Calu3 (cell line): ENCODE data around the gene EEF2KMT. TPM values are rescaled to one million over a fixed set of nuclear protein-coding genes. Genes with fewer than 3 reads are reported as not detected.
A peak's percentile ranks its signal among the peaks of the same experiment; 100 is the strongest.
"Not testable (repeated sequence)": the region's sequence is repeated elsewhere in the genome, so short reads cannot be mapped to it uniquely, and the experiment has no call there.

Source experiments
- Bru-seq: library from RNA; stranded (reverse); fragments of 400-500 nt; gene quantifications from one replicate; lab custom pipeline; 2021; lab: Mats Ljungman, UMichigan
- BruChase-seq, 2 experiments: library from RNA; stranded (reverse); fragments of 400-500 nt; gene quantifications; one replicate each; lab custom pipeline; 2021; lab: Mats Ljungman, UMichigan
- BruUV-seq: library from RNA; stranded (reverse); fragments of 400-500 nt; replicated peaks from 2 replicates; lab custom pipeline; 2021; lab: Mats Ljungman, UMichigan
- CTCF ChIA-PET: fragments of 300-600 bp; sonication (Branson Sonifier 250); formaldehyde crosslinking; loops from one replicate; lab custom pipeline; 2022; ENCODE audit warnings: antibody characterized with exemption; lab: Charles Lee
- DNase-seq: peaks from one replicate; pipeline ENCODE4 v3.0.0; 2022
- H3K27ac Mint-ChIP-seq: one replicate; pipeline ENCODE4 v1.8.0; 2022; ENCODE audit warnings: mixed read lengths; ENCODE audit not compliant: unreplicated experiment
- H3K27me3 Mint-ChIP-seq: one replicate; pipeline ENCODE4 v1.8.0; 2022; ENCODE audit warnings: mixed read lengths; ENCODE audit not compliant: unreplicated experiment
- H3K36me3 Mint-ChIP-seq: one replicate; pipeline ENCODE4 v1.8.0; 2022; ENCODE audit warnings: mild to moderate bottlenecking, moderate library complexity, mixed read lengths; ENCODE audit not compliant: insufficient read depth, unreplicated experiment
- H3K4me1 Mint-ChIP-seq: one replicate; pipeline ENCODE4 v1.8.0; 2022; ENCODE audit warnings: mild to moderate bottlenecking, low read depth, mixed read lengths; ENCODE audit not compliant: unreplicated experiment
- H3K4me3 Mint-ChIP-seq: one replicate; pipeline ENCODE4 v1.8.0; 2022; ENCODE audit warnings: mild to moderate bottlenecking, low read depth, moderate library complexity, mixed read lengths; ENCODE audit not compliant: unreplicated experiment
- H3K9me3 Mint-ChIP-seq: one replicate; pipeline ENCODE4 v1.8.0; 2022; ENCODE audit warnings: low read depth, mixed read lengths; ENCODE audit not compliant: unreplicated experiment
- CTCF ChIP-seq: fragments of 200-600 bp; IDR thresholded peaks from one replicate; pipeline ENCODE4 v1.8.0; 2022; ENCODE audit warnings: antibody characterized with exemption; ENCODE audit not compliant: unreplicated experiment
- intact Hi-C: fragments of 100-400 bp; cut with micrococcal nuclease; formaldehyde crosslinking; loops from one replicate; pipeline ENCODE4 v1.10.0; 2022; ENCODE audit not compliant: unreplicated experiment
- long read RNA-seq: library from polyadenylated mRNA; stranded (forward); transcript quantifications from one replicate; pipeline ENCODE4 v2.0.0, GENCODE V29; 2022
- total RNA-seq: library from RNA; stranded (reverse); gene quantifications from 2 replicates; pipeline ENCODE4 v1.2.3, GENCODE V29; 2022

Gene EEF2KMT
- total RNA-seq (25.6 and 26.1 TPM in 2 replicates), Bru-seq, nascent RNA (percentile 55 among the genes with signal in this experiment), BruChase-seq, experiment 1, labeled RNA remaining after a 6-hour chase (percentile 54 among the genes with signal in this experiment), BruChase-seq, experiment 2, labeled RNA remaining after a 2-hour chase (percentile 54 among the genes with signal in this experiment)
- long read RNA-seq, transcript EEF2KMT-201 (8 exons, 2,390 nt) = major isoform, 35 of 103 reads
- long read RNA-seq, transcript EEF2KMT-202 (7 exons, 2,268 nt) = minor isoform, 18 of 103 reads
- long read RNA-seq, partial matches to known transcripts = 22 of 103 reads
- long read RNA-seq, other reads (novel, unspliced or antisense) = 27 of 103 reads

DNA sequence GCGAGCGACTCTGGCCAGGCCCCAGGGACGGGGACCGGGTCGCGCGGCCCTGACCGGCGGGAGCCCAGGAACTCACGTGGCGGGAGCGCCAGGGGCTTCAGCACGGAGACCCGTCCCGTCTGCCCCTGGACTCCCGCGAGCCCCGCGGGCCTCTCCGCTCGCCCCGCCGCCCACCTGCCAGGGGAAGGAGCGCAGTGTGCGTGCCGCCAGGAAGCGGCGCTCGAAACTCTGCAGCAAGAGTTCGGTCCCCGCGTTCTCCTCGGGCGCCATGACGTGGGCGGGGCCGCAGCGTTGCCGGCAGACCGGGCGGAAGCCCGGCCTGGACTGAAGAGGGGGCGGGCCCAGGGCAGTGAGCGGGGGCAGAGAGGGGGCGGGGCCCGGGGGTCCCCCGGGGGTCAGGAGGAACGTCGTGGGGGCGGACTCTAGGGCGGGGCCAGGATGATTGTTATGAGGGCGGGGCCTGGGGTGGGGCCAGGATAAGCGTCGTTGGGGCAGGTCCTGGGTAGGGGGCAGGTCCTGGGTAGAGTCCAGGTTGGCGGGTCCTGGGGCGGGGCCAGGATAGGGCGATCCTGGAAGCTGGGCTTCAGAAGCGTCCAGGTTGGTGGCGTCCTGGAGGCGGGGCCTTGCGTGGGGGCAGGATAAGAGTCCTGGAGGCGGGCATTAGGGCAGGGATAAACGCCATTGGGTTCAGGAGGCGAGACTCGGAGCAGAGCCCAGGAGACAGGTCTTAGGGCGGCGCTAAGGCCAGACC is at the start of gene EEF2KMT:
Gene EEF2KMT (minus strand): TSS at position 326 of the 751 bp plus-strand sequence. CDS start 56 bp downstream, at position 270.
- peak within 1 kb of the TSS; percentile 86 for H3K27ac Mint-ChIP-seq
- not testable (repeated sequence) for BruUV-seq, H3K9me3 Mint-ChIP-seq
- intact Hi-C loops = loop anchor here (10.0 kb wide), 1 partner anchor 143 kb away; the partner anchor contains the start of gene SEC14L5
- peak; percentile 99 for DNase-seq
- peaks cover 24% of the 10 kb centered on the region for H3K27me3 Mint-ChIP-seq
- peaks cover 33% of the 10 kb centered on the region for H3K36me3 Mint-ChIP-seq
- CTCF ChIA-PET = interaction anchor here (0.6 to 1.4 kb wide), 8 partner anchors 13 to 1546 kb away, joined by 3 to 5 read pairs (median 3); partner anchors contain the start of genes ANKS3, DNAAF8 and MGRN1
- H3K4me3 Mint-ChIP-seq = peak within 1 kb of the TSS; percentile 83
- peaks cover 12% of the 10 kb centered on the region for H3K4me1 Mint-ChIP-seq

DNA sequence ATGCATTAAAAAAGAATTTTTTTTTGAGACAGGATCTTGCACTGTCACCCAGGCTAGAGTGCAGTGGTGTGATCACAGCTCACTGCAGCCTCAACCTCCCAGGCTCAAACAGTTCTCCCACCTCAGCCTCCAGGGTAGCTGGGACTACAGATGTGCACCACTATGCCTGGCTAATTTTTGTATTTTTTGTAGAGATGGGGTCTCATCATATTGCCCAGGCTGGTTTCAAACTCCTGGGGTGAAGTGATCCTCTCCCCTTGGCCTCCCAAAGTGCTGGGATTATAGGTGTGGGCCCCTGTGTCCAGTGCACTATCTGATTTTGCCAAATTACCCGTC is 47.0 kb upstream of the EEF2KMT start:
- H3K27ac Mint-ChIP-seq, H3K4me3 Mint-ChIP-seq, DNase-seq, intact Hi-C loops, H3K9me3 Mint-ChIP-seq, H3K36me3 Mint-ChIP-seq, CTCF ChIA-PET, BruUV-seq, H3K4me1 Mint-ChIP-seq: not testable (repeated sequence)
- H3K27me3 Mint-ChIP-seq = peaks cover 93% of the 10 kb centered on the region

GRCh38 chr16:5143761-5144620 is 46.4 kb upstream of the EEF2KMT start:
- no peaks in the 10 kb centered on the region for H3K9me3 Mint-ChIP-seq
- DNase-seq = no peak
- CTCF ChIA-PET = no interaction called here

GRCh38 chr16:5140151-5140550 is 42.6 kb upstream of the EEF2KMT start:
- intact Hi-C loops, H3K4me1 Mint-ChIP-seq, DNase-seq, BruUV-seq, H3K36me3 Mint-ChIP-seq, H3K4me3 Mint-ChIP-seq, H3K27ac Mint-ChIP-seq, H3K9me3 Mint-ChIP-seq, CTCF ChIA-PET: not testable (repeated sequence)
- peaks cover 100% of the 10 kb centered on the region for H3K27me3 Mint-ChIP-seq

More at GRCh38 chr16:5143761-5144620, 46.4 kb upstream of the EEF2KMT start:
- Mint-ChIP-seq H3K4me1 (no peaks in the 10 kb centered on the region), H3K4me3 (no peak overlapping the region), H3K36me3 (no peaks in the 10 kb centered on the region), H3K27ac (no peak overlapping the region), H3K27me3 (peaks cover 99% of the 10 kb centered on the region)
- no TSS peak for BruUV-seq
- no peak for TF ChIP-seq CTCF
- intact Hi-C loops = no loop called here

DNA sequence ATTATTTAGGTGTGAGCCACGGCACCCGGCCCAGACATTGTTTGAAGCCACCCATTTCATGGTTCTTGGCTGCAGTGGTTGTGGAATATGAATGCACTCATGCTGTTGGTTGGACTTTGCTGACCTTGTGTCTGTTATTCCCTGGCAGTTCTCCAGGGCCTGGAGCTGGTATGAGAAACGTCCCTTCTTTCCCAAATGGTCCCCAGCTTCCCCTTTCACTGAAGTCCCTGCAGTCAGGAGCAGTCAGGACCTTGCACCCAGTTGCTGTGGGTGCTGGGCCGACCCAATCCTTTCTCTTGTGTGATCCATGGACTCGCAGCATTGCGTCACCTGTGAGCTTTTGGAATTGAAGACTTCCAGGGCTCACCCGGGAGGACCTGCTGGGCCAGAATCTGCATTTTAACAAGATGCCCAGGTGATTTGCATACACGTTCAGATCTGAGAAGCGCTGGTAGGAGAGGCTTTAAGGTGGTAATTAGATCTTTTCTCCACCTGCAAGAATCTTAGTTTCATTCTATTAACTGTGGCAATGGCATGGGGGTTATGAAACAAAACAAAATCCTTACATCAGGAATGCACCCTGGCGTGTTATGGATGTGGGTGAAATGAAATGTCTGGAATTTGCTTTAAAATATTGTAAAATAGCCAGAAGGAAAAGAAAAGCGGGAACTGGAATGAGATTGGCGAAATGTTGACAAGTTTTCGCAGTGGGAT is 37.3 kb upstream of the EEF2KMT start:
- H3K4me1 Mint-ChIP-seq, CTCF ChIA-PET, DNase-seq: not testable (repeated sequence)

DNA sequence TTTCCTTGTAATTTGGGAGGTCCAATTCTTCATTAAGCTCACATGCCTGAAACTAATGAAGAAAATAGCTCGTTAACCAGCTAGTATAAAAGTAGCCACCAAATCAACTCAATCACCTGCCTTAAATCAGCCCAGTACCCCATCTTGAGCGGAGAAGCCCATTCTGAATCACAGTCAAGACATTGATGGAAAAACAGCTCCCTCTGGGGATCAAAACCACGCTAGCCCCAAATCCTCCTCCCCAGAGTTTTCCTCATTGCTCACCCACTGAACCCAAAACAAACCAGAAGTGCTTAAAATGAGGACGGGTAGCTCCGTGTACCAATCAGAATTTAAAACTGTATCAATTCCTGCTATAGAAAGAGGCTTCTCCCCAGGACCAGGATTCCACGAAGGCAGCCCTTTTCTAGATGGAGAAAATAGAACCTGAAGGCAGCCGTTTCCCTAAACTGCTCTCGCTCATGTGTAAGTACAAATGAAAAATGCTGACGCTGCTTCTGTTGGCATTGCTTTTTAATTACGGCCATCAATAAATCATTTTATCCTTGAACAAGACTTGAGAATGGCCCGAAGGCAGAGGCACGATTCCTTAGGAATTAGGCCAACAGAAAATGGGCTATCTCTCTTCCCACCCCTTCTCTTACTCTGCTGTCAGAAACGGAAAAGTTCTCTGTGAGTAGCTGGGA is 35.5 kb upstream of the EEF2KMT start:
- BruUV-seq, CTCF ChIA-PET, H3K9me3 Mint-ChIP-seq, H3K27ac Mint-ChIP-seq, H3K36me3 Mint-ChIP-seq, H3K4me3 Mint-ChIP-seq, intact Hi-C loops, DNase-seq, H3K4me1 Mint-ChIP-seq: not testable (repeated sequence)
- H3K27me3 Mint-ChIP-seq = peaks cover 83% of the 10 kb centered on the region

More for the DNA sequence above, 37.3 kb upstream of the EEF2KMT start:
- H3K36me3 Mint-ChIP-seq, BruUV-seq, H3K9me3 Mint-ChIP-seq, intact Hi-C loops, H3K27ac Mint-ChIP-seq, H3K4me3 Mint-ChIP-seq: not testable (repeated sequence)
- peaks cover 85% of the 10 kb centered on the region for H3K27me3 Mint-ChIP-seq

GRCh38 chr16:5131467-5132004 is 33.9 kb upstream of the EEF2KMT start:
- intact Hi-C loops, H3K9me3 Mint-ChIP-seq, CTCF ChIA-PET, BruUV-seq, H3K36me3 Mint-ChIP-seq, H3K27ac Mint-ChIP-seq, DNase-seq, H3K4me3 Mint-ChIP-seq, H3K4me1 Mint-ChIP-seq: not testable (repeated sequence)
- peaks cover 76% of the 10 kb centered on the region for H3K27me3 Mint-ChIP-seq
